GM18870 (cell line): ENCODE results near the gene SRRM2.

ENCODE experiments used
- ATAC-seq: cut with Tn5 transposase; IDR thresholded peaks from one replicate; pipeline ENCODE4 v1.9.1; 2021; ENCODE audit warnings: moderate library complexity; ENCODE audit not compliant: unreplicated experiment

Gene SRRM2

DNA sequence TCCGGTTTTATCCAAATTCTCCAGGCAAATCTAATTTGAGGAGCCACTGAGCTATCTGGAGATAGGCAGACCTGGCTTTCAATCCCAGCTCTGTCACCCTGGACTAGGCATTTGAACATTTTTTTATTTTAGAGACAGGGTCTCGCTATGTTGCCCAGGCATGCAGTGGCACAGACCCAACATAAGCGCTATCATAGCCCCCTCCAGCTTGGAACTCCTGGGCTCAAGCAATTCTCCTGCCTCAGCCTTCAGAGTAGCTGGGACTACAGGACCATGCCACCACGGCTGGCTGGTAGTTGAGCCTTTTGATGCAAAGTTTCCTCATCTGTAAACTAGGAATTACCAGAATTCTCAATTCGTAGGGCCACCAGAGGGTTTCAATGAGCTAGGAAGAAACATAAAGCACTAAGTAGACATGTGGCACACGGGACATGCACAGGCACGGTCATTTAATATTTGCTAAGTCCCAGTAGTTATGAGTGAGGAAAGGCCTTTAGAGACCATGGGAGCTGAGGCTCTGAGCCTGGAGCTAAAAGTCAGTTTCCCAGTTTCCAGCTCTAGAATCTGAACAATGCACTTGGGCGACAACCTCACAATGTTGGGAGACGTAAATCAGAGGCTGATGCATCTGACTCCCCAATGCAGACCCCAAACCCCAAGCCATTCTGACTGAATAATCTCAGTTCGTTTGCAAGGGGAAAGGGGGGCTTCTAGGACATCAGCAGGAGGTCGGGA lies 23.5 kb downstream of the SRRM2 start:
- ATAC-seq = no peak

GRCh38 chr16:2776500-2777139 lies 24.2 kb downstream of the SRRM2 start:
- ATAC-seq = no peak

DNA sequence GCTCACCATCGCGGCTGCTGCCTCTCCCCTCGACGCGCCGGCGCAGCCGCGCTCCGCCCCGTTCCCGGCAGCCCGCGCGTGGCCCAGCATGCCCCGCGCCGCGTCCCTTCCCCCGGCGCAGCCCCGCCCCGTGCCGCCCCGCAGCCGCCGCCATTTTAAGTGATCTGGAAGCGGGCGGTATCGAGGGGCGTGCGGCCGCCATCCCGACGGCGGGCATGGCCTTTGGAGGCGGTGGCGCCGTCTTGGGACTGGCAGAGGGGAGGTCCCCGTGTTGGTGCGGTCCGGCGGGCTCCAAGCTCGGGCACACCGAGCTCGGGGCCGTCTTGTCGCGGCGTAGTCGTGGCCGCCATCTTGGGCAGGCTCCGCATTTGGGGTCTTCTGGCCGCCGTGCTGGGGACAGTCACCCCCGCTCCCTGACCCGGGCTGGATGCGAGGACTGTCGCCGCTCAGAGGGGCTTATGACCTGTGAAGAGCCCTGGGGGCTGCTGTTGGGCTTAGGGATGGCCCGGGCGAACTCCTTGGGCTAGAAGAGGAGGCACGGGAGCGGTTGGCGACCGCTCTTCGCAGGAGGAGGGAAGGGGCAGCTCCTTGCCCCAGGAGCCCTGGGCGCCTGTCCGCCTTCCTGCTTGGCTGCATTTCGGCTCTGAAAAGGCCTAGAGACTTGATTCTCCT lies 24.9 kb downstream of the SRRM2 start, which contains the start of gene ELOB:
ELOB (minus strand) TSS at position 50 of the 672 bp plus-strand sequence; CDS start at position 9, 41 bp downstream.
- no peak for ATAC-seq

DNA sequence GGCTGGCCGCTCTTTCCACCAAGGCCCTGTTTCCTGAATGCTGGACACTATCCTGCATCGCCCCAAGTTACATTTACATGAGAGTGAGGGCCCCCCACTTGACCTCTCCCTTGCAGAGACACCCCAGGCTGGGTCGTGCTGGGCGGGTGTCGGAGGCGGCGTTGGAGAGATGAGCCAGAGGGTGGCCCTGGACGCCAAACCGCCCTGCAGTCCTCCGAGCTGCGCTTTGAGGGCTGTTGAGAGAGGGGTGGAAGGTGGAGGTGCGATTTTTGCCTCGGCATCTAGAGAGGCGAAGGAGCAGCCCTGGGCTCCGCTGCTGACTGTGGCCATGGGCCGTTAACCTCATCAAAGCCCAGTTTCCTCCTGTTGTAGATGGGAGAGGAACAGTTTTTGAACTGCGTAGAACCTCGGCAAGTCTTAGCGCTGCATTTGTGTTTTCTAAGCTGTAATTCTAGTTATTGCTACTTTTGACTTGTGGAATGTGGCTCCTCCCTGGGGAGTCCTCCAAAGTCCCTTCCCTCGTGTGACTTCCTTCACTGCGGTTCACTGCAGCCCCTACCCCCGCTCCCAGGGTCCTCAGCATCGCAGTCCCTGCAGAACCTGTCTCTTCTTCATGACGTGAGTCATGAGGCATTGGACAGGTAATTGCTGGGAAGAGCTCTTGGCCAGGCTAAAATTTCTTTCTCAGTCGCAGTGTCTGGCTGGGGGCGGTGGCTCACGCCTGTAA lies 25.6 kb downstream of the SRRM2 start:
- ATAC-seq = no peak

DNA sequence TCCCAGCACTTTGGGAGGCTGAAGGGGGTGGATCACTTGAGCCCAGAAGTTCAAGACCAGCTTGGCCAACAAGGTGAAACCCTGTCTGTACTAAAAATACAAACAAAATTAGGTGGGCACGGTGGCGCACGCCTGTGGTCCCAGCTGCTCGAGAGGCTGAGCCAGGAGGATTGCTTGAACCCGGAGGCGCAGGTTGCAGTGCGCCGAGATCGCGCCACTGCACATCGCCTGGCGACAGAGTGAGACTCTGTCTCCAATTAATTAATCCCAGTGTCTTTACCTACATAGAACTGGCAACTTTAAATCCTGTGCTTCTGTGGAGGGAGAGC lies 26.2 kb downstream of the SRRM2 start:
- no peak for ATAC-seq

GRCh38 chr16:2779151-2779920 lies 26.9 kb downstream of the SRRM2 start:
- no peak for ATAC-seq

- no peak for ATAC-seq
Measured at GRCh38 chr16:2779978-2780898, 27.8 kb downstream of the SRRM2 start.

DNA sequence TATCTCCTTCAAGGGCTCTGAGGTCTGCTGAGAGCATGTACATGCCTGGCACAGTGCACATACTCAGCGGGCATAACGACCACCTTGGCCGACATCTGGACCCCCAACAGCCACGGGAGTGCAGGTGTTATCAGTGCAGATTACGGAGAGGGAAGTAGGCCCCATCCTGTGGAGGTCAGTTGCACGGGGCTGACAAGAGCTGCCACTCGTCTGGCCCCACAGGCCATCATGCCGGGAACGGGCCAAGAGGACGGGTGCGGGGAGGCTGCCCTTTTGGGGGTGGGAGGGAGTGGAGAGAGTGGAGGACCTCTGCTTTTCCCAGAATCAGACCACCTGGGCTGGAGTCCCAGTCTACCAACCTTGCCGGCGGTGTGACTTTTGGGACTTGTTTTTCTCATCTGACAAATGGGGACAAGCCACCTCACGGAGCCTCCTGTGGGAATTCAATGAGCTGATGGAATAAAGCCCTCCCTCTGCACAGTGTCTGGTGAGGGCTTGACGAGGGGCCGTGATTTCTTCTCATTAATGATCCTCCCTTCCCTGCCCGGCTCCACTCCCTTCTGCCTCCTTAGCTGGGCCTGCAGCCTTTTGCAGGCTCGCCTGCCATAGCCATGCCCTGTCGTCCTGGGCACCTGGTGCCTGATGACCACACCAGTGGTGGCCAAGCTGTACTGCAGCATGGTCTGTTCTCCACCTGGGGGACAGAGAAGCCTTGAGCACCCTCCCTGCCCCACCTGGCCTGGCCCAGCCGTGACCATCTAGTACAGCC lies 30.3 kb downstream of the SRRM2 start:
- no peak for ATAC-seq

DNA sequence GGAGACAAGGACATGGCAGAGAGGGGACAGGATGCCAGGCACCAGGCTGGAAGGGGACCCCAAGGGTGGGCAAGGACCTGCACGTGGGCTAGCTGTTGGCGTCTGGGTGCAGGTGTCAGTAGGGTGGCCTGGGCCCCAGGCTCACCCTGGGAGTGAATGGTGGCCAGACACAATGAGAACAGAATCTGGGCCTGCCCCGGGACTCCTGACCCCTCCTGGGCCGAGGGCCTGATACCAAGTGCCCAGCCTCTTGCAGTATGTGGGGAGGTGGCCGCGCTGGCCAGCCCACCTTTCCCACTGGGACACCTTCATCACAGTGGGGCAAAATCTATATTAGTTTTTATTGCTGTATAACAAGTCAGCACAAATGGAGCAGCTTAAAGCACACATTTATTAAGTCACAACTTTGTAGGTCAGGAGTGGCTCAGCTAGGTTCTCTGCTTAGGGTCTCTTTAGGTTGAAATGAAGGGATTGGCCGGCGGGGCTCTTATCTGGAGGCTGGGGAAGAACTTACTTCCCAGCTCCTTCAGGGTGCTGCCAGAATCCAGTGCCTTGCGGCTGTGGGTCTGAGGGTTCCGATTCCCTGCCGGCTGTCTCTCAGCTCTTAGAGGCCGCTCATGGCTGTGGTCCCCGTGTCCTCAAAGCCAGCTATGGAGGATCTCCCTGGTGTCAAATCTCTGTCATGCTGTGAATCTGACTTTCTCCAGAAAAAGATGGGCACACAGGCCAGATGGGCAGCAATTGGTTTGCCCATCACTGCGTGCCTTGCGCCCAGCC lies 31.3 kb downstream of the SRRM2 start:
- ATAC-seq = no peak

DNA sequence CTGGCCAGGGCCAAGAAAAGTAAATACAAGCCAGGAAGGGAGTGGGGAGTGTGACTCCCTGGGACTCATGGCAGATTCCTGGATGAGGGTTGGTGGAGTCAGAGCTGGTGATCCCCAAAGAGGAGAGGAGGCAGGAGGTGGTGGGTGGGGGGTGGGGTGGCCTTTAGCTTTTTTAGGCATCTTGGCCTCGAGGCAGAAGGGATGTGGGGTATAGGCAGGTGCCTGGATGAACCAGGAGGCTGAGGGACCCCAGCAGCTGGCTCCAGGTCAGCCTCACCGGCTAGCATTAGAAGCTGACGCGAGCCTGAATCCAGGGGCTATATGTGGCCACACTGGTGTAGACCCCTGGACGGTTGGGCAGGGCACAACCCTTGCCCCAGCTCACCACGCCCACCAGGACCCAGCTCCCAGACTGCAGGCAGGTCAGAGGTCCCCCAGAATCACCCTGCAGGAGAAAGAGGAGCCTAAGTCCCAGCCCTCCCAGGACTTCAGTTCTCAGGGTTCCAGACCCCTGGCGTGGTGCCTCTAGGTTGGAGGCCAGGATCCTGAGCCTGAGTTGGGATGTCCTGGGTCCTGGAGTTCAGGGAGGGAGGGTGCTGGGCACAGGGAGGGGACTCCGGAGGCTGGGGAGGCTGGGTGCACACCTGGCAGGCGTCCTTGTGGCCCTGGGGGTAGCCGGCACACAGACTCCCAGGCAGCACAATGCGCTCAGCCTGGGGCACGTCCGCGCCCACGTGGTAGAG lies 32.1 kb downstream of the SRRM2 start:
- no peak for ATAC-seq

- ATAC-seq = no peak
Measured at GRCh38 chr16:2785101-2785991, 32.9 kb downstream of the SRRM2 start.

DNA sequence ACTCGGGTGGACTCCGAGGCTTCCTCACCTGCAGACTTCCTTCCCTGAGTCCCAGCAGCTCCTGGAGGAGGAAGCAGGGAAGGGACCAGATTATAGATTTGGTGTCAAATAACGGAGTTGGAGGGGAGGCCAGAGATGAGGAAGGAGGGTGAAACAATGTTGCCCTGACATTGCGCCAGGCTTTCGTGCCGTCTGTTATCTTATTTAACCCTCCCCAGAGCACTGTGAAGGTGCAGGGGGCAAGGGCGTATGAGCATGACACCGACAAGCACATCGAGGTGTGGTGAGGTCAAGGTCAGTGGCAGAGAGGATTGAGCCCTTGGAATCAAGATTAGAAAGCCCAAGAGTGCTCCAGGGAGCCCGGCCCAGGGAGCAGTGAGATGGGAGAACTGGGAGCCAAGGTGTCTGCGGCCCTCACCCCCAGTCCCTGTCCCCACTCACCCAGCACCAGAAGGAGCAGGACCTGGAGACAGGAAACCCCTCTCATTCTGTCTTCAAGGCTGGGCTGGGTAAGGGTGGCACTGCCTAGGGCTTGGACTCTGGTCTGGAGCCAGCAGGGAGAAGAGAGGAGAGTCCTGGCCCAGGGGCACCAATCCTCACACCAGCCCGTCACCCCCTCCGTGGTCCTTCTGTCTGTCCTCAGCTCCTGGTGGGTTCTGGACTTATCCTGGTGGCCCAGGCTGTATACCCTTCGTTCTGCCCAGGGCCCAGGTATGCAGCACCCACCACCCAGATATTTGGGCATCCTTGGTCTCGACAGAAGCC lies 33.8 kb downstream of the SRRM2 start:
- no peak for ATAC-seq

GRCh38 chr16:2786826-2787151 lies 34.4 kb downstream of the SRRM2 start:
- no peak for ATAC-seq

- ATAC-seq = no peak
Measured at GRCh38 chr16:2787406-2787805, 35.0 kb downstream of the SRRM2 start, which contains the start of gene PRSS33. TSS of gene PRSS33 (minus strand) at chr16:2787560. CDS start at chr16:2786547, 1,013 bp downstream.

DNA sequence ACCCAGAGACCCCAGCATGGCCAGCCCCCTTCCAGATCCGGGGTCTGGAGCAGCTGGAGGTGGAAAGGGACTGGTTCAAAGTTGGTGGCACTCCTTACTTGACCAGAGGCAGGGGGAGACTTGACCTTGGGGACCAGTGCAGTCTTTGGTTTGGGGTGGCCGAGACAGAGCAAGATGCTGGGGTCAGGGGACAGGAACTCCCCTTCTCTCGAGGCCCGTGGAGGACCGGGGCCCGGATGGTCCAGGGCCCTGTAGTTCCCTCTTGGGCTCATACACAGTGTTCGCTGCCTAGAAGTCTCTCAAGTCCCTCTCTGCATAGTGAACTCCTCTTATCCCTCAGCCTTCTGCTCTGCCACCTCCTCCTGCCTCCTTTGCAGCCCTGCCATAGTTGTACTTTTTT lies 35.5 kb downstream of the SRRM2 start:
- ATAC-seq = no peak

DNA sequence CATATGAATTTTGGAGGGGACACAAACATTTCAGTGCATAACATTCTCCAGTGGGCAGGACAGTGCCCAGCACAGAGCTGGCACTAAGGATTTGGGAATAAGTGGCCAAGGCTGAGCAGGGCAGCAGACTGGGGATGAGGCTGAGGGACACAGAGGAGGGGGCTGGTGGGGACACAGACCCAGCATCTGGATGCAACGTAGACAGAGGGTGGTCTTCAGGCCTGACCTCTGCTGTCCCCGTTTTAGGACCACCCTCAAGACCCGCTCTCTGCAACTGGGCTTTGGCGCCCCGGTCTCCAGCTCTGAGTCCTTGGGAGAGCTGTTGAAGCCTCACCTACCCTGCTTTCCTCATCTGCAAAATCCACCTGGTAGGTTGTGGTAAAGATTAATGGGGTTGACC lies 38.2 kb downstream of the SRRM2 start:
- ATAC-seq = no peak
